GM20431 (cell line): ENCODE measurements around the gene ADGRA3.
"Not testable (repeated sequence)": the region's sequence is repeated elsewhere in the genome, so short reads cannot be mapped to it uniquely, and the experiment has no call there.

ENCODE experiments used
- in situ Hi-C: fragments of 300-500 bp; cut with MseI, MboI; formaldehyde crosslinking; loops from one replicate; pipeline ENCODE4 v1.15.0; 2020; ENCODE audit warnings: low sequenced_read_pairs; ENCODE audit not compliant: unreplicated experiment

The ADGRA3 gene

DNA sequence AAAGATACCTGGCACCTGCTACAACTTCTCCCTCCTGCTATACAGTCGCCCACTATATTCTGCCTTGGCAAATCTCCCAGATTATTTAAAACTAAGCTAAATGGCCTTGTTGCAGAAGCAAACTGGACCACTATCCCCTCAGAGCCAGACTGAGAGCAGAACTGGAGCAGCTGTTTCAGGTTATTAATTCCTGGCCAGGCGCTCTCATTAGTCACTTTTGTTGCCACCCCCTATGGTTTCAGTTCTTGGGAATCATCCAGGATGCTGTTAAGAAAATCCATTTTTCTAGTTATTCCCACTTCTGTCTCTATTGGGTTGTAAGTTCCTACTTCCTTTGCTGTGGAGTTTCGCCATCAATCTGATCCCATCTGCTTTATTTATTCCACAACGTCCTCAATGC is 30.1 kb downstream of the ADGRA3 start:
- in situ Hi-C loops, result no loop called here

DNA sequence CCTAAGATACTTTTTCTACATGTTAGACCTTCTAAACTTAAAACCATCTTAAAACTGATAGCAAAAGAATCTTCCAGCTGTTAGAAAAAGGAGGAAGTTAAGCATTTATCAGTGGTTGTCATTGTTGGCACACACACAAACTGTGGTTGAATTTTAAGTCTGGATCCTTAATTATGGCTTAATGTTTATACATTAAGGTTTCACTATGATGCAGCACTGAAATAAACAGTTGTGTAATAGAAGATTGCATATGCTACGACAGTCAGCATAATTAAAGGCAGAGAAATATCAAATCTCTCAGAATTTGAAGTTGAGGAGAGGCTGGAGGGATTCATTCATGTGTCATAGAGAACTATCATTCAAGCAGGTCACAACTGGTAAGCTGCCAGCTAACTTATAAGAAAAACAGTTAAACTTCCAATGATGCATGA is 32.3 kb downstream of the ADGRA3 start:
- in situ Hi-C loops, result no loop called here

DNA sequence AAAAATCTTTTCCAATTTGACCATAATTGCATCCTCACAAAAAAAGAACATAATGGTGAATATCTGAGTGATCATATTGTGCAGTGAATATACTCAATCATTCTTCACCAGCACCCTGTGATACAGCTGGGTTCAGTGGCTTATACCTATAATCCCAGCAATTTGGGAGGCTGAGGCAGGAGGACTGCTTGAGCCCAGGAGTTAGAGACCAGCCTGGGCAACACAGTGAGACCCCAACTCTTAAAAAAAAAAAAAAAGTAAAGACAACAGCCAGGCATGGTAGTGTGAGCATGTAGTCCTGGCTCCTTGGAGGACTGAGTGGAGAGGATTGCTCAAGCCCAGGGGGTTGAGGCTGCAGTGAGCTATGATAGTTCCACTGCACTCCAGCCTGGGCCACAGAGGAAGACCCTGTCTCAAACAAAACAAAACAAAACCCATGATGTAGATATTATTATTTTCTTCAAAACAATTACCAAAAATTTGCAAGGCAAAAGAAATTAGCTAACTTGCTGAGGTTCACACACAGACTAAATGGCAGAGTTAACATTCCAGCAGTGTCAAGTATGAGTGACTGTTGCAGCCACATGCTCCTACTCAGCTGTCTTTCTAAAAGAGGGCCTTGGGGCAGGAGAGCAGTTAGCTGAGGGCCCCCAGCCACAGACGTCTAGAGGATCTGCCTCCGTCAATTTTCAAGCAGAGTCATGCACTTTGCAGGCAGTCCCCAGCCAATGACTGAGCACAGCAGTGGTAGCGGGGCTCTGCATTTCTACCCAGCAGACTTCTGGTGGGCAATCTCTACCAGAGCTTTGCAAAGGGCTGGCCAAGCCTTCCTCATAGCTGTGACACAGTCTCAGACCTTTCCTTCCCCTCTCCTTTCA is 33.4 kb downstream of the ADGRA3 start:
- in situ Hi-C loops, result no loop called here

DNA sequence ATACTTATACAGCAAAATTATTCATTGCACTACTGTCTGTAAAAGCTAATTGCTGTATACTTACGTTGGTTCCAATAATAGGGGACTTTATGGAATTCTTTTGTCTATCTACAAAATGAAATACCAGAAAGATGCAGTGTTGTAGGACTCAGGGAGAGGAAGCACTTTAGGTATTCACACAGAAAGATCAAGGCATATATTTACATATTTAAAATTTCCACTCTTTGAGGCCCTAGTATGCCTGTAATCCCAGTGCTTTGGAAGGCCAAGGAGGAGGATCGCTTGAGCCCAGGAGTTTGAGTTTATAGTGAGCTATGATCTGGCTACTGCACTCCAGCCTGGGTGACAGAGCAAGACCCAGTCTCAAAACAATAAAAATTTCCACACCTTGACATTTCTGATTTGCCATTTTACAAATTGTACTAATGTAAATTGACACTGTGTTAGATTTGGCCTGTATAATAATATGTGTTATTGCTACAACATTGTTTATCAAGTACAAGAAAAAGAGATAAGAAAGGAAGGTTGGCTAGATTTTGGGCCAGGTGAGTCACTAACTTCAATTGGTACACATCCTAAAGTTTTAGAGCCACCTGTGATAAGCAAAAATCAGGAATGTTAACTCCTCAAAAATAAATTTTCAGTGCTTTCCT is 35.1 kb downstream of the ADGRA3 start:
- in situ Hi-C loops, result no loop called here

- in situ Hi-C loops, result no loop called here
These were observed 37.4 kb downstream of the ADGRA3 start for GRCh38 chr4:22478426-22478825.

DNA sequence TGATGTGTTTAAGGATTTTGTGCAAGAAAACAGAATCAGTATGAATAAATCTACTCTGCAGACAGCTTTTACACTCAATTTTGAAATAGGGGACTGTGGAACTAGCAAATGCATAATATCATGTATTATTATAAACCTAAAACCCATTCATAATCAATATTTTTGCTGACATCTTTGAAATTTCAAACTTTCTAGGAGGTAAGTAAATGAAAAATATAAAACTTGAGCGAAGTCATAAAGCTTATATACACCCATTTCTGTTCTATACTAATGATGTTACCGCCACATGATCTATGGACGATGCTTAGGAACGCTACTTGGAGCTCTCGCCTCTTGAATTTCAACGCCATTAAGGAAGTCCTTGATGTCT is 38.1 kb downstream of the ADGRA3 start:
- in situ Hi-C loops, result no loop called here

- in situ Hi-C loops, result no loop called here
These were observed 38.6 kb downstream of the ADGRA3 start for GRCh38 chr4:22477136-22477812.

GRCh38 chr4:22476011-22476410 is 39.9 kb downstream of the ADGRA3 start:
- in situ Hi-C loops, result no loop called here

- in situ Hi-C loops, result not testable (repeated sequence)
These were observed 40.6 kb downstream of the ADGRA3 start for GRCh38 chr4:22475311-22475646.

DNA sequence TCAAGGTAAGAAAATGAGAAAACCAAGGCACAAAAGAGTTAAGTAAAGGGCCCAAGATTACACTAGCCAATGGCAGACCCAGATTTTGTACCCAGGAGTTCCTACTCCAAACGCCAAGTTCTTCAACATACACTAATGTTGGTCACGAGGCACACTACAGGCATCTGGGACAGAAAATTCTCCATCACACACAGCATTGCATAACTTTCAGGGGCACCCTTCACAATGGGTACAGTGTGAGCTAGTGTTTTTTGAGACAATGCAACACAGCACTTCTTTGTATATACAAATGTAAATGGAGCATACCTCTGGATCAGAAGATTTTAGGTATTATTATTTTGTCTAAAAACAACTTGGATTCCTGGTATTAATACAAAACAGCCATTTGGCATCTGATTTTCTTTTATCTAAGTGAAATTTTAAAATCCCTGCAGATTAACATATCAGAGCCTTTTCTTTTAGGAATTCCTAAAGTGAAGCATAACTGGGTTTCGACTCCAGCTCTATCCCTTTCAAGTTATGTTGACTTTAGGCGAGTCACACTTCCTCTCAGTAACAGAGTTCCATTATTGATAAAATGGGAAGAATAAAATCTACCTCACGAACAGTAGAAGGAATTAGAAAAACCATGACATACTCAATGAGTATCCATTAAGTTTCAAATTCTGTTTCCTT is 41.1 kb downstream of the ADGRA3 start:
- in situ Hi-C loops, result no loop called here

GRCh38 chr4:22473268-22473667 is 42.6 kb downstream of the ADGRA3 start:
- in situ Hi-C loops, result no loop called here

GRCh38 chr4:22471999-22472461 is 43.8 kb downstream of the ADGRA3 start:
- in situ Hi-C loops, result no loop called here

GRCh38 chr4:22471419-22471818 is 44.4 kb downstream of the ADGRA3 start:
- in situ Hi-C loops, result no loop called here

DNA sequence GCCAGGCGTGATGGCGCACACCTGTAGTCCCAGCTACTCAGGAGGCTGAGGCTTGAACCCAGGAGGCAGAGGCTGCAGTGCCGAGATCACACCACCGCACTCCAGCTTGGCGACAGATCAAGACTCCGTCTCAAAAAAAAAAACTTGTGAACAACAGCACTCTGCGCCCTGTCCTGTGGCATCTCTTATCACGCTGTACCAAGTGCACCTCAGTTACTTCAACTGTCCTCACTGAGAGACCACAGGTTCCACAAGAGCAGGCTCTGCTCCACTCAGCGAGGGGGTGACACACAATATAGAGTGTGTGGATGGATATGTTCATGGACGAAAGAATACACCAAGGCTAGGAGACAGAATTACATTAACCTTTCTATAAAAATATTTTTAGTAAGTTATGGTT is 49.3 kb downstream of the ADGRA3 start:
- in situ Hi-C loops, result no loop called here

GRCh38 chr4:22465996-22466395 is 49.9 kb downstream of the ADGRA3 start:
- in situ Hi-C loops, result no loop called here

DNA sequence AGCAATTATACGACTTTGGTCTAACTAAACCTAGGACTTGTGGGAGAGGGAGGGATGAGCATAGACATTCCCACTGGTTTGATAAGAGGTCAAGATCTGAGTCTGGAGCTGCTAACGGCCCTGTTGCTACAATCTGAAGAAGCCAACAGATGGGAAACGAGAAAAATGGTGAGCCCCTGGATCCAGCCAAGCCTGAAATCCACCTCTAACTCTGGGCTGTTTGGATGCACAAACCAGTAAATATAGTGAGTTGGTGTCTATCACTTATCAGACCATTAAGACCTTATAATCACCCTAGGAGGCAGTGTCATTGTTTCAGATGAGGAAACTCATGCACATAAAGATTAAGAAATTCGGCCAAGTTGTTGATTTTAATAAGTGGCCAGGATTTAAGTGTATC is 50.5 kb downstream of the ADGRA3 start:
- in situ Hi-C loops, result no loop called here

- in situ Hi-C loops, result no loop called here
These were observed 52.7 kb downstream of the ADGRA3 start for GRCh38 chr4:22463179-22463578.

DNA sequence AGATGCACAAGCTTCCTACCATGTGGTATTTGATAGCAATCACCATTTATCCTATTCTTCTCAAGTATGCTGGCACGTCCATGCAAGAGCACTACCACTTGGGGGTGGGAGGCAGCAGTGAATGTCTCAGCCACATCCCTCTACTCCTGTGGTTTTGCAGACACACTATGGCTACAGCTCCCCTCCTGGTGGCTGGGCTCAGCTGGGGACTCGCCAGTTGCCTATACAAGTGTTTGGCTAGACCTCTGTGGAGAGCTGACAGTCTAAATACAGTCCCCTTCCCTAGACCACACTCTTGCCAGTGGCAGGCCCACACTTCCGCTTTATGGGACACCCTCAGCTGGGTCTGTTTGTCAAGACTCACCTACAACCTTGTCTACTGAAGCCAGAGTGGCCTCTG is 53.2 kb downstream of the ADGRA3 start:
- in situ Hi-C loops, result no loop called here

- in situ Hi-C loops, result no loop called here
These were observed 55.6 kb downstream of the ADGRA3 start for GRCh38 chr4:22460266-22460665.

- in situ Hi-C loops, result no loop called here
These were observed 57.8 kb downstream of the ADGRA3 start for GRCh38 chr4:22458098-22458497.

DNA sequence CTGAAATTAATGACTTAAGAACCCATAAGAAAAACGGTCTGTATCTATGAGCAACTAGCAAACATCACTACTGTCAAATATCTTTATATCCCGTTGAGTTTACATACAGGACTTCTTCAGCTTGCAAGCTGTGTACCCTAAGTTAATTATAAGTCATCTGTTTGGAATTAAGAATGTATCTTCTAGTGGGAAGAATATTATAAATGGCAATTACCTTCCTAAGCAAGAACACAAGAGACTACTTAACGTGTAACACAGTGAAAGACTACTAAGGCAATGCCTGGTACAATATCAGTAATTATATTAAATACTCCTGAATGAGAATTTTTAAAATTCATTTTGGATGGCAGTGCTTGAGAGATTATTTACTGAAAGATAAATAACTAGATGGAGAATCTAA is 58.5 kb downstream of the ADGRA3 start:
- in situ Hi-C loops, result no loop called here
